ENCODE measurements around the gene CACNA1G.

The CACNA1G gene

GRCh38 chr17:50554201-50554600 is 6.3 kb upstream of the CACNA1G start:
- no peak for TF ChIP-seq ZFX (IDR thresholded peaks at IDR 0.05; ENCODE audit: borderline replicate concordance)
- TF ChIP-seq CTCF (IDR thresholded peaks at IDR 0.05) = no peak
- H3K27ac ChIP-seq = no peak overlapping the region

GRCh38 chr17:50556803-50557202 is 3.7 kb upstream of the CACNA1G start:
- TF ChIP-seq ZFX (IDR thresholded peaks at IDR 0.05; ENCODE audit: borderline replicate concordance) (no peak), CTCF (IDR thresholded peaks at IDR 0.05) (no peak)
- H3K27ac ChIP-seq = peak overlapping the region; percentile 42; the same call in 1 of the 2 replicates

- TF ChIP-seq CTCF (IDR thresholded peaks at IDR 0.05) = no peak
- TF ChIP-seq ZFX (IDR thresholded peaks at IDR 0.05; ENCODE audit: borderline replicate concordance) = no peak
- peak overlapping the region; percentile 42 for H3K27ac ChIP-seq
These were observed 2.9 kb upstream of the CACNA1G start for GRCh38 chr17:50557630-50558029.

GRCh38 chr17:50558091-50558490 is 2.4 kb upstream of the CACNA1G start:
- TF ChIP-seq CTCF (IDR thresholded peaks at IDR 0.05) (no peak), ZFX (IDR thresholded peaks at IDR 0.05; ENCODE audit: borderline replicate concordance) (no peak)
- H3K27ac ChIP-seq = peak overlapping the region; percentile 42

GRCh38 chr17:50558581-50558940 is 2.0 kb upstream of the CACNA1G start:
- H3K27ac ChIP-seq = peak overlapping the region; percentile 42; the same call in 1 of the 2 replicates
- no peak for TF ChIP-seq CTCF (IDR thresholded peaks at IDR 0.05)
- no peak for TF ChIP-seq ZFX (IDR thresholded peaks at IDR 0.05; ENCODE audit: borderline replicate concordance)

- H3K27ac ChIP-seq = no peak overlapping the region
- no peak for TF ChIP-seq CTCF (IDR thresholded peaks at IDR 0.05)
- TF ChIP-seq ZFX (IDR thresholded peaks at IDR 0.05; ENCODE audit: borderline replicate concordance) = no peak
These were observed 1.4 kb upstream of the CACNA1G start for GRCh38 chr17:50558941-50559614.

GRCh38 chr17:50559674-50560184 is 786 bp upstream of the CACNA1G start:
- H3K27ac ChIP-seq = no peak overlapping the region
- TF ChIP-seq ZFX (IDR thresholded peaks at IDR 0.05; ENCODE audit: borderline replicate concordance) = no peak

All from 22Rv1 (cell line).